T-cell (primary cell): ENCODE measurements around the gene RAI1. TPM values are rescaled to one million over a fixed set of nuclear protein-coding genes. Genes with fewer than 3 reads are reported as not detected.

Experiments used
- ATAC-seq, 4 experiments: fragments of 200-7000 bp in 3 of 4; fragments of 150-1000 bp in 1 of 4; cut with Tn5 transposase; replicated peaks in 1 of 4; 1 replicate in 3 of 4; 2 replicates in 1 of 4; pipeline ENCODE4 v1.10.0; 2021; ENCODE audit warnings: moderate library complexity in 3 of 4, mild to moderate bottlenecking in 2 of 4, moderate number of reproducible peaks in 1 of 4
- CTCF ChIA-PET, 2 donors: fragments of 300-600 bp; sonication (Branson Sonifier 250); formaldehyde crosslinking; loops; one replicate each; lab custom pipeline; 2022; ENCODE audit warnings: antibody characterized with exemption in 2 of 2; lab: Charles Lee
- POLR2A ChIA-PET, 2 donors: fragments of 300-600 bp; sonication (Branson Sonifier 250); formaldehyde crosslinking; loops; one replicate each; lab custom pipeline; 2022; ENCODE audit warnings: antibody characterized with exemption in 2 of 2; lab: Charles Lee
- DNase-seq, 35 experiments: peaks; one replicate each; pipeline versions ENCODE4 v3.0.0 to v3.0.0-alpha.2; 2013 to 2023
- H3K27ac ChIP-seq: one replicate; pipeline ENCODE4 v1.5.1; 2013; ENCODE audit warnings: low read length
- H3K27me3 ChIP-seq, 2 experiments: replicated peaks in 1 of 2; 1 replicate in 1 of 2; 2 replicates in 1 of 2; pipeline versions ENCODE4 v1.6.1 to v1.7.0; 2013; ENCODE audit warnings: low read length in 1 of 2, mixed read lengths in 1 of 2; ENCODE audit not compliant: control insufficient read depth in 2 of 2, insufficient read depth in 2 of 2; ENCODE audit errors: extremely low read depth in 1 of 2
- H3K36me3 ChIP-seq, 2 donors: 1 replicate in 1 of 2; 2 replicates in 1 of 2; pipeline versions ENCODE4 v1.6.1 to v1.7.0; 2013; ENCODE audit warnings: low read length in 1 of 2; ENCODE audit not compliant: control insufficient read depth in 2 of 2, insufficient read depth in 1 of 2; ENCODE audit errors: extremely low read depth in 1 of 2
- H3K4me1 ChIP-seq, 2 experiments: 1 replicate in 1 of 2; 2 replicates in 1 of 2; pipeline versions ENCODE4 v1.6.1 to v1.7.0; 2013; ENCODE audit warnings: low read length in 2 of 2, mixed read lengths in 1 of 2; ENCODE audit not compliant: insufficient read depth in 2 of 2, control insufficient read depth in 1 of 2; ENCODE audit errors: extremely low read depth in 1 of 2
- H3K4me3 ChIP-seq, 2 donors: 1 replicate in 1 of 2; 2 replicates in 1 of 2; pipeline versions ENCODE4 v1.5.1 to v1.7.0; 2013; ENCODE audit warnings: mild to moderate bottlenecking in 2 of 2, low read length in 1 of 2, moderate library complexity in 1 of 2; ENCODE audit not compliant: control insufficient read depth in 1 of 2; ENCODE audit errors: extremely low read depth in 1 of 2
- H3K9me3 ChIP-seq: 2 replicates; pipeline ENCODE4 v1.7.0; 2013
- H3K27ac Mint-ChIP-seq, 2 donors: one replicate each; pipeline ENCODE4 v1.8.0; 2020 to 2021; ENCODE audit warnings: mild to moderate bottlenecking in 2 of 2, mixed read lengths in 2 of 2
- H3K27me3 Mint-ChIP-seq, 2 donors: one replicate each; pipeline ENCODE4 v1.8.0; 2021 to 2022; ENCODE audit warnings: mixed read lengths in 2 of 2
- H3K36me3 Mint-ChIP-seq: one replicate; pipeline ENCODE4 v1.8.0; 2021; ENCODE audit warnings: mixed read lengths
- H3K4me1 Mint-ChIP-seq, 3 donors: one replicate each; pipeline ENCODE4 v1.8.0; 2020 to 2022; ENCODE audit warnings: mixed read lengths in 3 of 3, mild to moderate bottlenecking in 1 of 3
- H3K4me3 Mint-ChIP-seq, 3 donors: one replicate each; pipeline ENCODE4 v1.8.0; 2020 to 2022; ENCODE audit warnings: mild to moderate bottlenecking in 3 of 3, mixed read lengths in 3 of 3, moderate library complexity in 3 of 3
- H3K9me3 Mint-ChIP-seq, 3 donors: one replicate each; pipeline ENCODE4 v1.8.0; 2020 to 2022; ENCODE audit warnings: mixed read lengths in 3 of 3
- WGBS: methylation state at CpG from one replicate; pipeline ENCODE4 v1.1.5; 2013; ENCODE audit warnings: missing lambda C conversion rate; ENCODE audit not compliant: insufficient coverage; 5-methylcytosine and 5-hydroxymethylcytosine counted together
- total RNA-seq, 35 experiments: library from RNA in 6 of 35; stranded (reverse) in 6 of 35; fragments of 120-200 nt in 1 of 35; gene quantifications; one replicate each; pipeline versions ENCODE4 v1.2.1 to v1.2.4 and lab custom pipeline; 2013 to 2026

Gene RAI1
- total RNA-seq, 5 donors from 2014 or later (not counting 1 experiment from before 2014, with no cell fraction given), result 20.1 to 31.2 (median 24.5) TPM

- H3K27ac Mint-ChIP-seq, result peak overlapping the region in 1 of 2 donors; percentile 66
- ATAC-seq, result no peak
- H3K9me3 Mint-ChIP-seq, result no peaks in the 10 kb centered on the region
- H3K4me3 Mint-ChIP-seq, result peak overlapping the region in 1 of 3 donors; percentile 76
- peaks cover 40 to 54% (median 47%) of the 10 kb centered on the region in 3 donors for H3K4me1 Mint-ChIP-seq
- peaks cover 16% of the 10 kb centered on the region for H3K36me3 Mint-ChIP-seq
- ChIA-PET CTCF (no interaction called here), POLR2A (interaction anchor here in 1 of 2 donors (0.6 kb wide), 1 partner anchor 53 kb away, joined by 3 read pairs; no protein-coding TSS in a partner anchor)
- H3K27me3 Mint-ChIP-seq, result no peaks in the 10 kb centered on the region
- no peak overlapping the region for H3K27ac ChIP-seq
- no peak for DNase-seq
- H3K4me1 ChIP-seq, result peaks cover 26 to 63% of the 10 kb centered on the region in 2 experiments
- no peaks in the 10 kb centered on the region for H3K9me3 ChIP-seq
- H3K36me3 ChIP-seq, result peaks cover 26 to 52% of the 10 kb centered on the region in 2 donors
- WGBS, result 97% methylated on average over 6 of the region's 12 CpGs
- no peak overlapping the region for H3K4me3 ChIP-seq
- H3K27me3 ChIP-seq, result no peaks in the 10 kb centered on the region
Observed at GRCh38 chr17:17819111-17819510, 137.9 kb downstream of the RAI1 start.

GRCh38 chr17:17819561-17819995 lies 138.3 kb downstream of the RAI1 start:
- WGBS, result 69% methylated on average over 12 of the region's 12 CpGs
- H3K4me3 Mint-ChIP-seq, result peak overlapping the region in 2 of 3 donors; percentile 37 to 76
- ATAC-seq, result peak in 1 of 4 experiments; percentile 7

GRCh38 chr17:17820046-17820445 lies 138.8 kb downstream of the RAI1 start:
- Histone ChIP-seq H3K36me3 (peaks cover 19 to 43% of the 10 kb centered on the region in 2 donors), H3K4me3 (no peak overlapping the region), H3K4me1 (peaks cover 34 to 73% of the 10 kb centered on the region in 2 experiments), H3K27me3 (no peaks in the 10 kb centered on the region), H3K9me3 (no peaks in the 10 kb centered on the region), H3K27ac (no peak overlapping the region)
- no peak for ATAC-seq
- Mint-ChIP-seq H3K36me3 (peaks cover 16% of the 10 kb centered on the region), H3K9me3 (no peaks in the 10 kb centered on the region), H3K27me3 (no peaks in the 10 kb centered on the region), H3K27ac (peak overlapping the region; percentile 55 to 66), H3K4me3 (peak overlapping the region in 1 of 3 donors; percentile 76), H3K4me1 (peaks cover 49 to 64% (median 57%) of the 10 kb centered on the region in 3 donors)
- WGBS, result 79% methylated on average over 4 of the region's 10 CpGs
- DNase-seq, result no peak
- ChIA-PET CTCF (interaction anchor here in 1 of 2 donors (0.8 to 1.1 kb wide), 2 partner anchors 8 to 42 kb away, joined by 3 read pairs; no protein-coding TSS in a partner anchor), POLR2A (interaction anchor here (0.6 to 1.4 kb wide), 2 partner anchors 14 to 16 kb away, joined by 3 to 7 read pairs; partner anchors contain the start of gene SREBF1 (in 1 of the 2))

More at GRCh38 chr17:17819561-17819995, 138.3 kb downstream of the RAI1 start:
- Mint-ChIP-seq H3K27ac (peak overlapping the region; percentile 55 to 66), H3K4me1 (peaks cover 44 to 59% (median 52%) of the 10 kb centered on the region in 3 donors), H3K36me3 (peaks cover 16% of the 10 kb centered on the region), H3K9me3 (no peaks in the 10 kb centered on the region), H3K27me3 (no peaks in the 10 kb centered on the region)
- peak in 20 of 35 experiments; percentile 16 to 70 (median 29) for DNase-seq
- ChIA-PET CTCF (no interaction called here), POLR2A (interaction anchor here (0.6 to 1.4 kb wide), 2 partner anchors 14 to 17 kb away, joined by 3 to 7 read pairs; partner anchors contain the start of gene SREBF1 (in 1 of the 2))
- Histone ChIP-seq H3K36me3 (peaks cover 23 to 47% of the 10 kb centered on the region in 2 donors), H3K9me3 (no peaks in the 10 kb centered on the region), H3K4me1 (peaks cover 30 to 68% of the 10 kb centered on the region in 2 experiments), H3K27ac (no peak overlapping the region), H3K27me3 (no peaks in the 10 kb centered on the region), H3K4me3 (no peak overlapping the region)

- Histone ChIP-seq H3K4me1 (peaks cover 34 to 78% of the 10 kb centered on the region in 2 experiments), H3K27me3 (no peaks in the 10 kb centered on the region), H3K36me3 (peaks cover 14 to 37% of the 10 kb centered on the region in 2 donors), H3K4me3 (no peak overlapping the region), H3K27ac (no peak overlapping the region), H3K9me3 (no peaks in the 10 kb centered on the region)
- H3K4me3 Mint-ChIP-seq, result peak overlapping the region in 1 of 3 donors; percentile 76
- DNase-seq, result no peak
- WGBS, result 94% methylated on average over 5 of the region's 7 CpGs
- ChIA-PET POLR2A (interaction anchor here in 1 of 2 donors (1.4 kb wide), 1 partner anchor 16 kb away, joined by 7 read pairs; the partner anchor contains the start of gene SREBF1), CTCF (interaction anchor here in 1 of 2 donors (0.8 to 1.1 kb wide), 2 partner anchors 8 to 41 kb away, joined by 3 read pairs; no protein-coding TSS in a partner anchor)
- peak overlapping the region; percentile 46 to 66 for H3K27ac Mint-ChIP-seq
- peaks cover 14% of the 10 kb centered on the region for H3K36me3 Mint-ChIP-seq
- no peaks in the 10 kb centered on the region for H3K9me3 Mint-ChIP-seq
- H3K27me3 Mint-ChIP-seq, result no peaks in the 10 kb centered on the region
- ATAC-seq, result no peak
- peaks cover 51 to 67% (median 61%) of the 10 kb centered on the region in 3 donors for H3K4me1 Mint-ChIP-seq
Observed at GRCh38 chr17:17820463-17821158, 139.4 kb downstream of the RAI1 start.

GRCh38 chr17:17822189-17822588 lies 140.9 kb downstream of the RAI1 start:
- ChIA-PET POLR2A (interaction anchor here in 1 of 2 donors (2.1 kb wide), 1 partner anchor 14 kb away, joined by 7 read pairs; no protein-coding TSS in a partner anchor), CTCF (no interaction called here)
- DNase-seq (no peak), ATAC-seq (no peak)
- peak overlapping the region in 1 of 2 donors; percentile 61 for H3K4me3 ChIP-seq
- H3K9me3 Mint-ChIP-seq, result no peaks in the 10 kb centered on the region
- H3K27ac Mint-ChIP-seq, result peak overlapping the region in 1 of 2 donors; percentile 52
- H3K36me3 Mint-ChIP-seq, result peaks cover 13% of the 10 kb centered on the region
- H3K4me3 Mint-ChIP-seq, result peak overlapping the region in 2 of 3 donors; percentile 59 to 76
- WGBS, result 70% methylated on average over 1 of the region's 1 CpG
- H3K36me3 ChIP-seq, result peaks cover 4 to 24% of the 10 kb centered on the region in 2 donors
- H3K27me3 Mint-ChIP-seq, result no peaks in the 10 kb centered on the region
- H3K9me3 ChIP-seq, result no peaks in the 10 kb centered on the region
- peaks cover 49 to 94% of the 10 kb centered on the region in 2 experiments for H3K4me1 ChIP-seq
- H3K27ac ChIP-seq, result no peak overlapping the region
- peaks cover 67 to 83% (median 77%) of the 10 kb centered on the region in 3 donors for H3K4me1 Mint-ChIP-seq
- H3K27me3 ChIP-seq, result no peaks in the 10 kb centered on the region

- H3K4me3 Mint-ChIP-seq, result peak overlapping the region; percentile 9 to 76 (median 59)
- Histone ChIP-seq H3K9me3 (no peaks in the 10 kb centered on the region), H3K36me3 (peaks cover 2 to 20% of the 10 kb centered on the region in 2 donors), H3K27me3 (no peaks in the 10 kb centered on the region), H3K27ac (no peak overlapping the region), H3K4me1 (peaks cover 53 to 97% of the 10 kb centered on the region in 2 experiments), H3K4me3 (peak overlapping the region in 1 of 2 donors; percentile 61)
- ChIA-PET CTCF (no interaction called here), POLR2A (interaction anchor here in 1 of 2 donors (2.1 kb wide), 1 partner anchor 13 kb away, joined by 7 read pairs; no protein-coding TSS in a partner anchor)
- H3K27ac Mint-ChIP-seq, result peak overlapping the region in 1 of 2 donors; percentile 52
- WGBS, result 56% methylated on average over 1 of the region's 3 CpGs
- H3K27me3 Mint-ChIP-seq, result no peaks in the 10 kb centered on the region
- no peaks in the 10 kb centered on the region for H3K9me3 Mint-ChIP-seq
- H3K36me3 Mint-ChIP-seq, result peaks cover 13% of the 10 kb centered on the region
- ATAC-seq (no peak), DNase-seq (peak in 1 of 35 experiments; percentile 40)
- peaks cover 70 to 87% (median 80%) of the 10 kb centered on the region in 3 donors for H3K4me1 Mint-ChIP-seq
Observed at GRCh38 chr17:17822616-17823015, 141.4 kb downstream of the RAI1 start.
